Liver (tissue), 3 donors: ENCODE results near the gene WWOX.

Experiments
- CTCF ChIP-seq: fragments of 150-350 bp; IDR thresholded peaks from 2 replicates; pipeline ENCODE4 v1.5.1; 2017; ENCODE audit warnings: improper control_type of control experiment, low read depth, low read length; ENCODE audit not compliant: missing input control
- FOXA1 ChIP-seq: IDR thresholded peaks from 2 replicates; pipeline ENCODE4 v1.6.1; 2016; ENCODE audit warnings: antibody characterized with exemption
- FOXA2 ChIP-seq: IDR thresholded peaks from 2 replicates; pipeline ENCODE4 v1.6.1; 2016; ENCODE audit warnings: antibody characterized with exemption
- GABPA ChIP-seq, 2 donors: IDR thresholded peaks in 1 of 2; conservative IDR thresholded peaks in 1 of 2; 2 replicates each; pipeline ENCODE4 v1.6.1; 2016; ENCODE audit warnings: antibody characterized with exemption in 2 of 2, mild to moderate bottlenecking in 1 of 2, moderate library complexity in 1 of 2
- HNF4A ChIP-seq, 2 donors: conservative IDR thresholded peaks; 2 replicates each; pipeline ENCODE4 v1.6.1; 2016; ENCODE audit warnings: antibody characterized with exemption in 2 of 2, mild to moderate bottlenecking in 2 of 2
- RAD21 ChIP-seq, 2 donors: IDR thresholded peaks; 2 replicates each; pipeline ENCODE4 v1.6.1; 2016; ENCODE audit warnings: antibody characterized with exemption in 2 of 2, mild to moderate bottlenecking in 2 of 2
- REST ChIP-seq: IDR thresholded peaks from 2 replicates; pipeline ENCODE4 v1.6.1; 2016; ENCODE audit warnings: antibody characterized with exemption, mild to moderate bottlenecking
- RXRA ChIP-seq, 2 donors: IDR thresholded peaks; 2 replicates each; pipeline ENCODE4 v1.6.1; 2017 to 2018; ENCODE audit warnings: antibody characterized with exemption in 2 of 2, mild to moderate bottlenecking in 1 of 2
- TAF1 ChIP-seq: conservative IDR thresholded peaks from 2 replicates; pipeline ENCODE4 v1.6.1; 2016; ENCODE audit warnings: antibody characterized with exemption, mild to moderate bottlenecking
- YY1 ChIP-seq: IDR thresholded peaks from 2 replicates; pipeline ENCODE4 v1.6.1; 2016; ENCODE audit warnings: antibody characterized with exemption, mild to moderate bottlenecking
- ZBTB33 ChIP-seq: IDR thresholded peaks from 2 replicates; pipeline ENCODE4 v1.6.1; 2016; ENCODE audit warnings: antibody characterized with exemption
- TF ChIP-seq, protein P1 (sequence below): IDR thresholded peaks from 2 replicates; pipeline ENCODE4 v1.6.1; 2016; ENCODE audit warnings: antibody characterized with exemption
- TF ChIP-seq, protein P2 (sequence below): IDR thresholded peaks from 2 replicates; pipeline ENCODE4 v1.6.1; 2016; ENCODE audit warnings: antibody characterized with exemption
- donor health status: healthy.
- donor health status: healthy.

DNA sequence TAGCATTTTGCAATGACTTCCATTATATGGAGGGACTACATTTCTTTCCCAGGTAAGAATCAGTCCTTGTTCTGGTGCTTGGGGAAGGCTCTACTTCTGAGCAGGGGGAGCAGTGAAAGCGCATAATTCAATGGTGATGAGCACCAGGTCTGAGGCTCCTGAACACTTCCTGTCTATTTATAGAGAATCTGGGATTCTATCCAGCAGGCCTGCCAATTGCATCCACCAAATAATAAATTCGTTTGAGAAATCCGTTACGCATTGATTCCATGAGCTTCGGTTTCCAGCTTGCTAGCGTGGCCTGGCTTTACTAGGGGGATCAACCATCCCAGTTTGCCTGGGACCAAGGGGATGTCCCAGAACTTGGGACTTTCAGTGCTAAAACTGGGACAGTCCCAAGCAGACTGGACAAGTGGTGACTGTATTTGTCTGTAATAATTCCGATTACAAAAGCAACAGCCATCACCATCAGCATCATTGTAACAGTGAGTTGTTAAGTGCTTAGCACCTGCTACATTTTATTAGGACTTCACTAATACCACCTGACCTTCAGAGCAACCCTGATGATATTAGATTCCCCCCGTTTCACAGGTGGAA, 1151.1 kb downstream of the WWOX start:
- TF ChIP-seq CTCF (no peak), FOXA2 (no peak), RAD21 (IDR thresholded peaks at IDR 0.05) (peak in 1 of 2 donors; percentile 39), YY1 (no peak), GABPA (IDR thresholded peaks at IDR 0.05 in 1 of 2, conservative IDR thresholded peaks at IDR 0.05 in 1 of 2) (no peak), ZBTB33 (no peak), TAF1 (no peak), HNF4A (conservative IDR thresholded peaks at IDR 0.05) (peak in 1 of 2 donors; percentile 12), RXRA (IDR thresholded peaks at IDR 0.05) (peak in 1 of 2 donors; percentile 14), REST (no peak), FOXA1 (no peak)
- TF ChIP-seq, protein P1, sequence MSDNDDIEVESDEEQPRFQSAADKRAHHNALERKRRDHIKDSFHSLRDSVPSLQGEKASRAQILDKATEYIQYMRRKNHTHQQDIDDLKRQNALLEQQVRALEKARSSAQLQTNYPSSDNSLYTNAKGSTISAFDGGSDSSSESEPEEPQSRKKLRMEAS, result no peak
- TF ChIP-seq, protein P2, sequence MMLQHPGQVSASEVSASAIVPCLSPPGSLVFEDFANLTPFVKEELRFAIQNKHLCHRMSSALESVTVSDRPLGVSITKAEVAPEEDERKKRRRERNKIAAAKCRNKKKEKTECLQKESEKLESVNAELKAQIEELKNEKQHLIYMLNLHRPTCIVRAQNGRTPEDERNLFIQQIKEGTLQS, result no peak
